Smooth muscle cell (in vitro differentiated cells): ENCODE data around the gene TRIM2. TPM values are rescaled to one million over a fixed set of nuclear protein-coding genes. Genes with fewer than 3 reads are reported as not detected.
"Not testable (repeated sequence)": the region's sequence is repeated elsewhere in the genome, so short reads cannot be mapped to it uniquely, and the experiment has no call there.

Experiments used
- DNase-seq: peaks from one replicate; lab custom pipeline; 2025; ENCODE audit not compliant: unreplicated experiment; lab: John Stamatoyannopoulos, UW
- H2AFZ ChIP-seq: fragments of 200-600 bp; sonication (generic); 2 replicates; pipeline ENCODE4 v1.6.0; 2016; ENCODE audit warnings: antibody characterized with exemption, low read depth, mild to moderate bottlenecking
- H3F3A ChIP-seq: fragments of 200-600 bp; sonication (generic); 2 replicates; pipeline ENCODE4 v1.6.0; 2017; ENCODE audit warnings: antibody characterized with exemption, low read depth
- H3K27ac ChIP-seq: fragments of 200-600 bp; sonication (generic); 2 replicates; pipeline ENCODE4 v1.5.1; 2016; ENCODE audit warnings: low read depth, mild to moderate bottlenecking
- H3K27me3 ChIP-seq: fragments of 200-600 bp; sonication (generic); 2 replicates; pipeline ENCODE4 v1.6.1; 2016; ENCODE audit warnings: low read depth, mild to moderate bottlenecking
- H3K36me3 ChIP-seq: fragments of 200-600 bp; sonication (generic); 2 replicates; pipeline ENCODE4 v1.5.1; 2016; ENCODE audit warnings: low read depth
- H3K4me1 ChIP-seq: fragments of 200-600 bp; sonication (generic); 2 replicates; pipeline ENCODE4 v1.5.1; 2016; ENCODE audit warnings: low read depth
- H3K4me2 ChIP-seq: fragments of 200-600 bp; sonication (generic); 2 replicates; pipeline ENCODE4 v1.6.0; 2016; ENCODE audit warnings: mild to moderate bottlenecking
- H3K4me3 ChIP-seq: fragments of 200-600 bp; sonication (generic); 2 replicates; pipeline ENCODE4 v1.5.1; 2016; ENCODE audit warnings: mild to moderate bottlenecking
- H3K79me2 ChIP-seq: fragments of 200-600 bp; sonication (generic); 2 replicates; pipeline ENCODE4 v1.6.0; 2016; ENCODE audit warnings: low read depth, mild to moderate bottlenecking
- H3K9ac ChIP-seq: fragments of 200-600 bp; sonication (generic); 2 replicates; pipeline ENCODE4 v1.6.0; 2016; ENCODE audit warnings: low read depth
- H3K9me3 ChIP-seq: fragments of 200-600 bp; sonication (generic); replicated peaks from 2 replicates; pipeline ENCODE4 v1.5.1; 2016; ENCODE audit warnings: low read depth
- H4K20me1 ChIP-seq: fragments of 200-600 bp; sonication (generic); 2 replicates; pipeline ENCODE4 v1.6.0; 2016; ENCODE audit warnings: low read depth
- CTCF ChIP-seq: fragments of 200-600 bp; sonication (generic); IDR thresholded peaks from 2 replicates; pipeline ENCODE4 v1.5.1; 2017; ENCODE audit warnings: borderline replicate concordance, mild to moderate bottlenecking, antibody characterized with exemption; ENCODE audit not compliant: insufficient read depth, poor library complexity, severe bottlenecking
- WGBS: methylation state at CpG from one replicate; pipeline ENCODE4 v1.1.7; 2016; ENCODE audit warnings: low lambda C conversion rate; 5-methylcytosine and 5-hydroxymethylcytosine counted together
- polyA plus RNA-seq: library from polyadenylated mRNA; unstranded; fragments of >200 nt; fragmentation: Nextera tagmentation; extraction: Ambion mirVana; gene quantifications from 2 replicates; pipeline ENCODE4 v1.2.1, GENCODE V29; 2016
- total RNA-seq: library from RNA; depleted of rRNA; stranded (reverse); fragments of >200 nt; gene quantifications from 2 replicates; pipeline ENCODE4 v1.2.3, GENCODE V29; 2014

The TRIM2 gene
- total and polyA plus RNA-seq, 2 experiments from 2014 or later: 9.1 to 33.4 TPM

DNA sequence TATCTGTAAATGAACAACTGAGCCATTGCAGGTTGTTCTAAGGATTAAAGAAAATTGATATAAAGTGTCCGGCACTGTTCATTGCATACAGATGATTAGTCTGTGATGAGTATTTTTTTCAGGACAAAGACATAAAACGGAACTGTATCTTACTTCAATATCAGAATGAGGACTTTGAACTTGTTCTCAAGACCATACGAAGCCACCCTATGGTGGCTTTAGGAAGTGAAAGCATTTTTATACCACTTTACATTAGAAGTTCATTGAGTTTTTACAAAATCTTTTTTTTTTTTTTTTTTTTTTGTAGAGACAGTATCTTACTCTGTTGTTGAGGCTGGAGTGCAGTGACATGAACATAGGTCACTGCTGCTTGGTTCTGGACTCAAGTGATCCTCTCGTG is 45.2 kb upstream of the TRIM2 start:
- Histone ChIP-seq H3K27ac (peak overlapping the region; percentile 80), H3K79me2 (no peaks in the 10 kb centered on the region), H3K36me3 (no peaks in the 10 kb centered on the region), H2AFZ (no peak overlapping the region), H4K20me1 (no peaks in the 10 kb centered on the region), H3K9ac (no peak overlapping the region), H3K27me3 (no peaks in the 10 kb centered on the region), H3K9me3 (no peaks in the 10 kb centered on the region), H3K4me2 (no peak overlapping the region), H3K4me1 (no peaks in the 10 kb centered on the region), H3K4me3 (no peak overlapping the region), H3F3A (peaks cover 5% of the 10 kb centered on the region)
- 93% methylated on average over 4 of the region's 4 CpGs for WGBS
- TF ChIP-seq CTCF: no peak
- no peak for DNase-seq

DNA sequence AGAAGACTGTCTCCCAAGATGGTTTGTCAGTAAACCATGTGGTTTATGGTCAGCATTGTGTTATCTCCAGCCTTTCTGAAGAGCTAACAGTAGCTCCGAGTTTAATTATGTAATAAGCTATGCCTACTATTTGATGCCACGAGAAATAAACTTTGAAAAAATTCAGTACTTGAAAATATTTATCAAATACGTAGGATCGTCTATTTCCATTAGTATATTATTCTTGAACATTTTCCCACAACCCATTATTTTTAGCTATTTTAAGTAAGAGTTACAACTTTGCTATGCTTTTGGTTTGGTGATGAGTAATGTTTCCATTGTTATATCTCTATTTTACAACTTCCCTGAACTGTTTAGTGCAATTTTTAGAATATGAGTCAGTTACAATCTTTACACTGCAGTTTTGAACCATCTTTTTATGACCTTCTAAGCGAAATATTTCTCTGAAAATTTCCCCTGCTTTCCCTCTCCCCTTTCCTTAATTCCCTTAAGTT is 44.5 kb upstream of the TRIM2 start:
- peak overlapping the region; percentile 66 for H3K4me2 ChIP-seq
- peak overlapping the region; percentile 80 for H3K27ac ChIP-seq
- H2AFZ ChIP-seq: no peak overlapping the region
- no peaks in the 10 kb centered on the region for H3K9me3 ChIP-seq
- no peaks in the 10 kb centered on the region for H3K79me2 ChIP-seq
- H3K36me3 ChIP-seq: peaks cover 3% of the 10 kb centered on the region
- peak overlapping the region; percentile 1 for H3K4me3 ChIP-seq
- no peak for DNase-seq
- H3K9ac ChIP-seq: no peak overlapping the region
- no peaks in the 10 kb centered on the region for H4K20me1 ChIP-seq
- peaks cover 5% of the 10 kb centered on the region for H3F3A ChIP-seq
- TF ChIP-seq CTCF: no peak
- 32% methylated on average over 5 of the region's 5 CpGs for WGBS
- H3K27me3 ChIP-seq: no peaks in the 10 kb centered on the region
- H3K4me1 ChIP-seq: no peaks in the 10 kb centered on the region

DNA sequence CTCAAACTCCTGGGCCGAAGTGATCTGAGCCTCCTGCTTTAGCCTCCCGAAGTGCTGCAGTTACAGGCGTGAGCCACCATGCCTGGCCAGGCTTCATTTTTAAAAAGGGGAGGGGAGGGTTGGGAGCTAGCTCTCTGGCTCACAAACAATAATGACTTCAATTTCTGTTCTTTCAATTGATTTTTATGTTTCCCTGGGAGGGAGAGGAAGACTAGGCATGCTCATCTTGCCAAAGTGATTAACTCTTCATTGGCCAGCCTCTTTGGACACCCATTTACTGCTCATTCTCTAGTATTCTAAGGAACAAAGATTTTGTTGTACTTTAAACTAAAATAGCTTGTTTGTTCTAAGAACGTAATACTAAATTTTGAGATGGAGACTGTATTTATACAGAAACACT is 43.4 kb upstream of the TRIM2 start:
- DNase-seq: no peak
- H3K4me1 ChIP-seq: no peaks in the 10 kb centered on the region
- H3K9me3 ChIP-seq: no peaks in the 10 kb centered on the region
- H3K27ac ChIP-seq: no peak overlapping the region
- H3K36me3 ChIP-seq: peaks cover 9% of the 10 kb centered on the region
- no peak overlapping the region for H2AFZ ChIP-seq
- no peak overlapping the region for H3K9ac ChIP-seq
- H4K20me1 ChIP-seq: no peaks in the 10 kb centered on the region
- no peak overlapping the region for H3K4me2 ChIP-seq
- WGBS: 89% methylated on average over 4 of the region's 4 CpGs
- H3K4me3 ChIP-seq: no peak overlapping the region
- H3K27me3 ChIP-seq: no peaks in the 10 kb centered on the region
- no peak for TF ChIP-seq CTCF
- H3K79me2 ChIP-seq: no peaks in the 10 kb centered on the region
- H3F3A ChIP-seq: peaks cover 5% of the 10 kb centered on the region

DNA sequence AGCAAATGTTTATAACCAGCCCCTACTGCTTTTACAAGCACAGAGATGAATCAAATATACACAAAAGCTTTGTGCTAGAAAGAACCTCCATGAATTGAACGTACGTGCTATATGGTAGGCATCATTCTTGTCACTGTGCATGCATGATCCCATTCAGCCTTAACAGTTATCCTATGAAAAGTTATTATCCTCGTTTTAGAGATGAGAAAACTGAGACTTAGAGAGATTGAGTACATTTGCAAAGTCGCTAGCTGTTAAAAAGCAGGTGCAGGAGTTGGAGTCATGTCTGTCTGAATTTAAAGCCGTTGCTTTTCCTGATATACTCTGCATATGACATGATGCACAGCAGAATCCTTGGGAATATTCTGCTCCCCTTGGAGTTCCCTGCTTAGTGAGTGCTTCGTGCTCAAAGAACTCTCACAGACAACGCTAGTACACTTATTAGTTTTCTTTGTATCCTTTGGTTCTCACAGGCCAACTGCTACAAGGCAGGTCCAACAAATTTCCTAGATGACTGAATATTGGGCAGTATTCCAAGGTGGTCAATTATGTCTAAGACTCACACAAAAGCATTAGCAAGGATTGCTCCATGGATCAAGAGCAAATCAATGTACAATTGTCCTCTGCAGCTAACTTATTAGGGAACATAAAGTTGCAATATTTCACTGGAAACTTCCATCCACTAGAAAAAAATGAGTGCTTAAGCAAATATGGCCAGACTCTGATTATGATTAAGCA is 42.8 kb upstream of the TRIM2 start:
- Histone ChIP-seq H3K9me3 (no peaks in the 10 kb centered on the region), H3F3A (peaks cover 5% of the 10 kb centered on the region), H3K27me3 (no peaks in the 10 kb centered on the region), H3K9ac (no peak overlapping the region), H3K4me2 (no peak overlapping the region), H3K4me1 (no peaks in the 10 kb centered on the region), H3K79me2 (no peaks in the 10 kb centered on the region), H3K4me3 (no peak overlapping the region), H4K20me1 (no peaks in the 10 kb centered on the region), H3K27ac (no peak overlapping the region), H3K36me3 (peaks cover 9% of the 10 kb centered on the region), H2AFZ (no peak overlapping the region)
- TF ChIP-seq CTCF: no peak
- WGBS: 78% methylated on average over 7 of the region's 7 CpGs
- no peak for DNase-seq

DNA sequence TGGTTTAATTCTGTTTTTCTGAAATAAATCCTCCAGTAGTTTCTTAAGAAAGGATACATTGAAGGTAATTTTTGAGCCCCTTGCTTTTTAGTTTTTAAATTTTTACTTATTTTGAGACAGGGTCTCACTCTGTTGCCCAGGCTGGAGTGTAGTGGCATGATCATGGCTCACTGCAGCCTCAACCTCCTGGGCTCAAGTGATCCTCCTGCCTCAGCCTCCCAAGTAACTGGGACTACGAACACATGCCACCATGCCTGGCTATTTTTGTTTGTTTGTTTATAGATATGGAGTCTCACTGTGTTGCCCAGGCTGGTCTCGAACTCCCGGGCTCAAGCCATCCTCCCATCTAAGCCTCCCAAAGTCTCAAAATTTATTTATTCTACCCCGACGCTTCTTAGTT is 39.0 kb upstream of the TRIM2 start:
- H3K27me3 ChIP-seq, H3K4me2 ChIP-seq, H3K4me3 ChIP-seq, H2AFZ ChIP-seq, DNase-seq, H3F3A ChIP-seq, H3K79me2 ChIP-seq, H3K9ac ChIP-seq, H3K4me1 ChIP-seq, H3K9me3 ChIP-seq, H3K36me3 ChIP-seq, H3K27ac ChIP-seq, H4K20me1 ChIP-seq: not testable (repeated sequence)
- 96% methylated on average over 5 of the region's 5 CpGs for WGBS
